ENCODE measurements around the gene HIF1A. TPM values are rescaled to one million over a fixed set of nuclear protein-coding genes. Genes with fewer than 3 reads are reported as not detected.

Gene HIF1A
- total RNA-seq, 1 donor from 2014 or later: 435 TPM

- H3K4me1 ChIP-seq (ENCODE audit: insufficient read depth, low read length): peaks cover 5% of the 10 kb centered on the region
- no peaks in the 10 kb centered on the region for H3K27me3 ChIP-seq (ENCODE audit: insufficient read depth, low read length)
- TF ChIP-seq CTCF (IDR thresholded peaks at IDR 0.05; ENCODE audit: insufficient read depth, low read depth, low read length) (no peak), EZH2 (IDR thresholded peaks at IDR 0.05; ENCODE audit: insufficient read depth, low read length) (no peak)
- peaks cover 9% of the 10 kb centered on the region for H4K20me1 ChIP-seq (ENCODE audit: insufficient read depth, low read length)
- Mint-ChIP-seq H3K27me3 (ENCODE audit: low read depth, unreplicated experiment) (no peaks in the 10 kb centered on the region), H3K4me1 (ENCODE audit: low read depth, unreplicated experiment) (peaks cover 10% of the 10 kb centered on the region), H3K9me3 (ENCODE audit: unreplicated experiment) (no peaks in the 10 kb centered on the region), H3K27ac (ENCODE audit: unreplicated experiment) (no peak overlapping the region), H3K4me3 (ENCODE audit: unreplicated experiment) (no peak overlapping the region), H3K36me3 (ENCODE audit: low read depth, unreplicated experiment) (peaks cover 1% of the 10 kb centered on the region)
- no peak overlapping the region for H3K4me3 ChIP-seq (ENCODE audit: insufficient read depth, low read depth, low read length)
- no peak overlapping the region for H3K27ac ChIP-seq (ENCODE audit: low read depth, low read length)
- H3K4me2 ChIP-seq (ENCODE audit: low read length): no peak overlapping the region
- peaks cover 17% of the 10 kb centered on the region for H3K36me3 ChIP-seq (ENCODE audit: insufficient read depth, low read length)
- FAIRE-seq: no peak
- peaks cover 23% of the 10 kb centered on the region for H3K79me2 ChIP-seq (ENCODE audit: insufficient read depth, low read length)
- no peak overlapping the region for H2AFZ ChIP-seq (ENCODE audit: low read depth, low read length)
- no peak overlapping the region for H3K9ac ChIP-seq (ENCODE audit: low read length)
- no peak for DNase-seq (ENCODE audit: low read depth)
- H3K9me3 ChIP-seq (ENCODE audit: insufficient read depth, low read depth, low read length): no peaks in the 10 kb centered on the region
These were observed 74.6 kb downstream of the HIF1A start for GRCh38 chr14:61769893-61770292.

GRCh38 chr14:61774861-61775260 lies 79.5 kb downstream of the HIF1A start:
- H3K27me3 Mint-ChIP-seq (ENCODE audit: low read depth, unreplicated experiment): no peaks in the 10 kb centered on the region
- H3K4me3 Mint-ChIP-seq (ENCODE audit: unreplicated experiment): no peak overlapping the region
- H3K9ac ChIP-seq (ENCODE audit: low read length): no peak overlapping the region
- FAIRE-seq (no peak), DNase-seq (ENCODE audit: low read depth) (no peak)
- H2AFZ ChIP-seq (ENCODE audit: low read depth, low read length): no peak overlapping the region
- no peak overlapping the region for H3K4me3 ChIP-seq (ENCODE audit: insufficient read depth, low read depth, low read length)
- H3K36me3 Mint-ChIP-seq (ENCODE audit: low read depth, unreplicated experiment): peaks cover 8% of the 10 kb centered on the region
- no peak overlapping the region for H3K27ac ChIP-seq (ENCODE audit: low read depth, low read length)
- no peak overlapping the region for H3K4me2 ChIP-seq (ENCODE audit: low read length)
- no peak overlapping the region for H3K27ac Mint-ChIP-seq (ENCODE audit: unreplicated experiment)
- no peaks in the 10 kb centered on the region for H3K4me1 ChIP-seq (ENCODE audit: insufficient read depth, low read length)
- no peaks in the 10 kb centered on the region for H3K79me2 ChIP-seq (ENCODE audit: insufficient read depth, low read length)
- no peaks in the 10 kb centered on the region for H3K9me3 ChIP-seq (ENCODE audit: insufficient read depth, low read depth, low read length)
- peaks cover 4% of the 10 kb centered on the region for H4K20me1 ChIP-seq (ENCODE audit: insufficient read depth, low read length)
- H3K9me3 Mint-ChIP-seq (ENCODE audit: unreplicated experiment): no peaks in the 10 kb centered on the region
- H3K4me1 Mint-ChIP-seq (ENCODE audit: low read depth, unreplicated experiment): no peaks in the 10 kb centered on the region
- TF ChIP-seq EZH2 (IDR thresholded peaks at IDR 0.05; ENCODE audit: insufficient read depth, low read length): no peak
- no peak for TF ChIP-seq CTCF (IDR thresholded peaks at IDR 0.05; ENCODE audit: insufficient read depth, low read depth, low read length)
- peaks cover 22% of the 10 kb centered on the region for H3K36me3 ChIP-seq (ENCODE audit: insufficient read depth, low read length)
- H3K27me3 ChIP-seq (ENCODE audit: insufficient read depth, low read length): no peaks in the 10 kb centered on the region

GRCh38 chr14:61780125-61780524 lies 84.8 kb downstream of the HIF1A start:
- H3K36me3 ChIP-seq (ENCODE audit: insufficient read depth, low read length): peaks cover 34% of the 10 kb centered on the region
- Mint-ChIP-seq H3K27ac (ENCODE audit: unreplicated experiment) (no peak overlapping the region), H3K36me3 (ENCODE audit: low read depth, unreplicated experiment) (peaks cover 9% of the 10 kb centered on the region), H3K27me3 (ENCODE audit: low read depth, unreplicated experiment) (no peaks in the 10 kb centered on the region), H3K9me3 (ENCODE audit: unreplicated experiment) (no peaks in the 10 kb centered on the region), H3K4me3 (ENCODE audit: unreplicated experiment) (no peak overlapping the region), H3K4me1 (ENCODE audit: low read depth, unreplicated experiment) (no peaks in the 10 kb centered on the region)
- no peak overlapping the region for H3K27ac ChIP-seq (ENCODE audit: low read depth, low read length)
- peaks cover under 1% of the 10 kb centered on the region for H4K20me1 ChIP-seq (ENCODE audit: insufficient read depth, low read length)
- H3K4me2 ChIP-seq (ENCODE audit: low read length): no peak overlapping the region
- no peak for FAIRE-seq
- TF ChIP-seq EZH2 (IDR thresholded peaks at IDR 0.05; ENCODE audit: insufficient read depth, low read length) (no peak), CTCF (IDR thresholded peaks at IDR 0.05; ENCODE audit: insufficient read depth, low read depth, low read length) (no peak)
- DNase-seq (ENCODE audit: low read depth): no peak
- H2AFZ ChIP-seq (ENCODE audit: low read depth, low read length): no peak overlapping the region
- no peaks in the 10 kb centered on the region for H3K79me2 ChIP-seq (ENCODE audit: insufficient read depth, low read length)
- no peaks in the 10 kb centered on the region for H3K9me3 ChIP-seq (ENCODE audit: insufficient read depth, low read depth, low read length)
- H3K4me1 ChIP-seq (ENCODE audit: insufficient read depth, low read length): no peaks in the 10 kb centered on the region
- H3K9ac ChIP-seq (ENCODE audit: low read length): no peak overlapping the region
- no peak overlapping the region for H3K4me3 ChIP-seq (ENCODE audit: insufficient read depth, low read depth, low read length)
- no peaks in the 10 kb centered on the region for H3K27me3 ChIP-seq (ENCODE audit: insufficient read depth, low read length)
